ENCODE data around the gene NLRP8. TPM values are rescaled to one million over a fixed set of nuclear protein-coding genes. Genes with fewer than 3 reads are reported as not detected.
"Not testable (repeated sequence)": the region's sequence is repeated elsewhere in the genome, so short reads cannot be mapped to it uniquely, and the experiment has no call there.

NLRP8 gene
- polyA plus RNA-seq (2013, experiment 1 of 2; ENCODE audit: insufficient read length), result not detected
- not detected for polyA plus RNA-seq (2013, experiment 2 of 2; ENCODE audit: insufficient read length)

DNA sequence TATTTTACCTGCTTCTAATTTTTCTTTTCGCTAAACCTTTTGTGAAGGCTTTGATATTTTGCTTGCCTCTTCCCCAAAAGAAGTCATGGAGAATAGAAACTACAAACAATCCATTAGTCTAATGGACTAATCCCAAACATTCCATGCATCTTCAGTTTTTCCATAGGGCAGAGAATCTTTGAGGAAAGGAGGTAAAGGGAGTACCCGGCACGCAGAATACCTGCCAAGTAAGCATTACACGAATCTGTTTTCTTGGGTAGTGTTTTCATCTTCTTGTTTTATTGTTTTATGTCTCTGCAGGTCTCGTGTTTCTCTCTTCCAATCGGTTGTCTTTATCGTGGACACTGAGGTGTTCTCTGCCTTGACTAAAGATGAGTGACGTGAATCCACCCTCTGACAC, at the start of gene NLRP8:
TSS of gene NLRP8 (plus strand) at position 301 of the 400 bp plus-strand sequence.
- no peak for DNase-seq

DNA sequence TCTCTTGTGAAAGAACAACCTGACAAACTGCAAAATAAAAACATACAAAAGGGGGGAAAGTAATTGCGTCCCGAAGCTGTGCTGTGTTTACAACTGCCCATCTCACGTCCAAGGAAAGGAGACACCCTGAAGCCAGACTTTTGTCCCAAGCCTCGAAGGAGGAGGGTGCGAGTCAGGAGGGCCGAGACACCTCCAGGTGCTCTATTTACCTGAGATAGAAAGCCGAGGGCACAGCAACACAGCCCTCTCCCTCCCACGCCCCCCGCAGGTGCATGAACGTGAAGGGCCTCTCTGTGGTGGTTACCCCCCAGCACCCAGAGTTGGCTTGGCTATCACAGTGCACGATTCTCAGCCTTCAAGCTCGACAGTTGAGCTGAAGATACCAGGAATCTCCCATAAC, 48.7 kb upstream of the NLRP8 start:
- DNase-seq, result no peak

DNA sequence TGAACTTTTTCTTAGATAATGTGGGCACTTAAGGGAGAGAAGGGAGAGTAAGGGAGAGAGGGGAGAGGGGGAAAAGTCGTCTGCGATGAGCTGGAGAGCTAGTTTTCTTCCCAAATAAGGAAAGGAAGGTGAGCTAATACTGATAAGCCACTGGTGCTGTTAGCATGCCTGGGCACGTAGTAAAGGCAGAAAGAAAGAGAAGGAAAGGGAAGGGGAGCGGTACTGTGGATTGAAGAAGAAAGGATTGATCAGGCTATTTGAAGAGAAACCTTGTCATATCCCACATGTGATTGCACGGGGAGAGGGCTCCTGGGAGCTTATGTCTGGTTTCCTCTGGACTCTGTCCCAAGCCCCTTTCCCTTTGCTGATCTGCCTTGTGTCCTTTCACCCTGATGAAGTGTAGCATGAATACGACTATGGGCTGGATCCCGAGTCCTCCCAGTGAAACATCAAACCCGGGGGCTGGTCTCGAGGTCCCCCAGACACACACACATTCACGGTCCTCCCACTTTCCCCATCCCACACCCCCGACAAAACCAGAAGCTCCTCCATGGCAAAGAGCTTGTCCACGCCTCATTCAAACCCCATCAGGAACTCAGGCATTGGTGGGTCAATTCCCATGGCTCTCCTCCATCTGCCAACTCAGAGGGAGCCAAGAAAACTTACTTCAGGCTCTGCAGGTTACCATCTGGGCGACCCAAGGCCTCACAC, 46.1 kb upstream of the NLRP8 start:
- no peak for DNase-seq

DNA sequence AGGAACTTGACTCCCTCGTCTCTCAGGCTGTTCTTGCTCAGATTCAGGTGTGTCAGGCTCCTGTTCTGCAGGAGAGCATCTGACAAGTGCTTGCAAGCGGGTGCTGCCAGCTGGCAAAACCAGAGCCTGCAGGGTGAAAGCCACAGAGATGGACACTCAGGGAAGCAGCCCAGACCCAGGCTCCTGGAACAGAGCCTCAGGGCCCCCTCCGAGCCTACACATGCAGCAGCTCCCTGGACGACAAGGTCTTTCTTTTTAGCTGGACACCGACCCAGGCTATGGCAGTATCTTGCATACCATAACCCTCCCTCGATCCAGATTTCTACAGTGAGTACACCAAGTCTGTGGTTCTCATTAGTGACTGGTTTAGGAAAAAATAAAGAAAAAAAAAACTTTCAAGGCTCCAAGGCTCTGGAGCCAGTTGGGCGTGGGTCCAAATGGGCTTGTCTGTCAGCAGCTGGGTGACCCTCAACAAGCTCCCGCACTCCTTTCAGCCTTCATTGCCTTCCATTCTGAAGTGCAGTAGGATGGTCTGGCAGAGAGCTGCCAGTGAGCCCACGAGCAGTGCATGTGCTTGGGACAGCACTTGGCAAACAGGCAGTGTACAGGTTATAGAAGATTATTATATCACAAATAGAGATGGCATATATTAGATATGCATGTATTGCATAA, 45.4 kb upstream of the NLRP8 start:
- no peak for DNase-seq

DNA sequence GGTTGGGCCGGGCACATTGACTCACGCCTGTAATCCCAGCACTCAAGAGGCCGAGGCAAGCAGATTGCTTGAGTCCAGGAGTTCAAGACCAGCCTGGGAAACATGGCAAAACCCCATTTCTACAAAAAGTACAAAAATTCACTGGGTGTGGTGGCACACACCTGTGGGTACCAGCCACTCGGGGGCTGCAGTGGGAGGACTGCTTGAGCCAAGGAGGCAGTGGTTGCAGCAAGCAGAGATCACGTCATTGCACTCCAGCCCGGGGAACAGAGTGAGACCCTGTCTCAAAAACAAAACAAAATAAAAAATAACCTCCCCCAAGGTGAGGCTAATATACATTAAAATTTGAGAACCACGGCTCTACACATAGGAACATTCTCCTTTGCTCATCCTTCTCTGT, 40.3 kb upstream of the NLRP8 start:
- DNase-seq, result no peak

DNA sequence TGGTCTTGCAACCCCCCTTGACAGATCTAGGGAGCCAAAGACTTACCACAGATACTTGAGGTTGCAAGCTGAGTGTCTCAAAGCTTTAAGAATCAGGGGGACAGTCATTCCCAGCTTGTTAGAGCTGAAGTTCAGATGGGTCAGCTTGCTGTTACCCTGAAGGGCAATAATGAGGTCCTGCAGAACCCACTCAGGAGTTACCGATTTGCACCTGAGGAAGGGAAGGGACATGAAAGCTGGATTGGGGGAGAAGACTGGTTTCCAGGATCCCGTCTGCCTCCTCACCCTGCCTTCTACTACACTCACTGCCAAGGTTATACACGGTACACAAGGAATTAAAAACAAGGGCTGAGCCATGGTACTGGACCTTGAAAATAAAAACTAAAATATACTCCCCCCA, 39.9 kb upstream of the NLRP8 start:
- no peak for DNase-seq

DNA sequence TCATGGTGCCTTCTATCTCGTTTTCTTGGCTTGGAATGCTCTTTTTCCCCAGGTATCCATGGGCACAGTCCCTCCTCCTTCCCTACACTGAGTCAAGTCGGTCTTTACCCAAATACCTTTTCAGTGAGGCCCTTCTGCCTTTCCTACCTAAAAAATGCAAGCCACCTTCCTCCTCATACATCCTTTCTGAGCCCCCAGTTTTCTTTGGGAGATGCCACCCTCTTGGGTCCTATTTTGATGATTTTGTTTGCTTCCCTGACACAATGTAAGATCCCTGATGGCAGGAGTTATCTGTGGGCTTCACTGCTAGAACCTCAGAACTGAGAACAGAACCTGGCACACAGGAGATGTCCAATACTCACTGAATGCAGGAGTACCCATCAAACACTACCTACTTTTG, 37.8 kb upstream of the NLRP8 start:
- no peak for DNase-seq

DNA sequence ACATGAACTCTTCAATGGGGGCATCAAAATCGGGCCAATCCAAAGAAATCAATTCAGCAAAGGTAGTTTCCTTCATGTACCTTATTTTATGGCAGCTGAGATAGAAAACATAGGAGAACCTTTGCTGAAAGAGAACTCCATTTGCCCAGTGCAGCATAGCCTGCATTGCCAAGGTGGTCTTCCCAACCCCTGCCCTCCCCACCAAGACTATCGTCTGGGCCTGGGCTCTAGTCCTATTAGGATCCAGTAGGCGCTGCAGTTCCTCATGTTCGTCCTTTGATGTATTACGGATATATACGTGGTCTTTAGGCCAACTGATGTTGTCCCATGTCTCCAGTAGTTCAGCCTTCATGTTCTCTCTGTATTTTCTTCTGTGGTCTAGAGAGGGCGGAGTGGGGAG, 34.7 kb upstream of the NLRP8 start:
- DNase-seq, result no peak

DNA sequence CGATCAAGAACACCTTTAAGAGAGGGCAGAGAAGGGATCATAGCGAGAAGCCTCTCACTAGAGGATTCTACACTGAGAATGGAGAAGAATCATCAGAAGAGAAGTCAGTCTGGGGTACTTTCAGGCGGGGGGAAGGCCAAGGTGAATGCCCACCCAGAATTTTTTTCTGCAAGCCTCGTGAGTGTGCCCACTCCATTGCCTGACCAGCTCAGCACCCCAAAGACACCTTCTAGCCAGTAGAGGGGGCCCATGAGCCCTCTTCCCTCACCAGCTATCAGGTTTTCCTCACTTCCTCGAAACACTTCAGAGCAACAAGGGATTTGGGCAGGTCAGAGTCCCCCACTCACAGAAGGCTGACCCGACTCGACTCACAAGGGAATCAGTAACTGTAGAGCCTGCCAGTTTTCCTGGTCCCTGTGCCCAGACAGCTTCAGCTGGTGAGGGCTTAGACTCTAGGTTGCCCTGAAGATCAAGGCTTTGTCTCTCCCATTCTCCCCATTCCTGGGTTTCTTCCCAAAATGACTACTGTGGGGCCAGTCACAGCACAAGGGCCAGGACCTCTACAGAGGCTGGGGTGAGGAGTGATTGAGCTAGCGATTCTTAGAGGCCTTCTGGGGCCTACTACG, 33.9 kb upstream of the NLRP8 start:
- no peak for DNase-seq

DNA sequence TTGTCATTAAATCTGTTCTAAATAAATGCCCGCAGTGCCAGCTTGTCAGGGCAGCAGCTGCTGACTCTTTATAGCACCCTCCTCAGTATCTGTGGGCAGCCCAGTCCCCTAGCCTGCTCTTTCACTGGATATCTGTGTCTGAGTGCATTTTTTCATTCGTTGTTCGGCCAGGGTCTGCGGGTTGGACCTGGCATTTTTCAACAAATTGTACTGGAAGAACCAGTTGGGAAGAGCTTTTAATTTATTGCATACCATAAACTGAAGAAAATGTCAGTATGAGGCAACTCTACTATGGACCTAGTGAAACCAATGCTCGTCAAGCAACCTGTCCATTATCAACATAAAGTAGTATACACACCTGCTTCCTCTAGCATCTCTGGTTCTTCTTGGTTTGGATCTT, 24.1 kb upstream of the NLRP8 start:
- no peak for DNase-seq

DNA sequence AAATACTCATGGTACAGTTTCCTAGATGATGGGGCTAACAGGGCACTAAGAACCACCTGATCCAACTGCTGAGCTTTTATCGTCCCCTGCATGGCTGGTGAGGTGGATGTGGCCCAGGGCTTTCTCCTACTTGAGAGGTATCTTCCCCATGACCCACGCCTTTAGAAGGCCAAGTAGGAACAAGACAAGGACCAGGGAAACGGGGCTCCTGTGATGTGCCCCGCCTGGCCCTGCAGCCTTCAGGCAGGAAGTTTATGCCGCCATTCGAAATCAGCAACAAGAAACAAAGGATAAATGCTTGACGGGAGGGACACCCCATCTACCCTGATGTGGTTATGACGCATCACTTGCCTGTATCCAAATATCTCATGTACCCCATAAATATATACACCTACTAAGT, 19.6 kb upstream of the NLRP8 start:
- DNase-seq, result no peak

DNA sequence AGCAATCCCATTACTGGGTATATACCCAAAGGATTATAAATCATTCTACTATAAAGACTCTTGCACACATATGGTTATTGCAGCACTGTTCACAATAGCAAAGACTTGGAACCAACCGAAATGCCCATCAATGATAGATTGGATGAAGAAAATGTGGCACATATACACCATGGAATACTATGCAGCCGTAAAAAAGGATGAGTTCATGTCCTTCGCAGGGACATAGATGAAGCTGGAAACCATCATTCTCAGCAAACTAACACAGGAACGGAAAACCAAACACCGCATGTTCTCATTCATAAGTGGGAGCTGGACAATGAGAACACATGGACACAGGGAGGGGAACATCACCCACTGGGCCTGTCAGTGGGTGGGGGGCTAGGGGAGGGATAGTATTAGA, 18.4 kb upstream of the NLRP8 start:
- DNase-seq, result not testable (repeated sequence)

DNA sequence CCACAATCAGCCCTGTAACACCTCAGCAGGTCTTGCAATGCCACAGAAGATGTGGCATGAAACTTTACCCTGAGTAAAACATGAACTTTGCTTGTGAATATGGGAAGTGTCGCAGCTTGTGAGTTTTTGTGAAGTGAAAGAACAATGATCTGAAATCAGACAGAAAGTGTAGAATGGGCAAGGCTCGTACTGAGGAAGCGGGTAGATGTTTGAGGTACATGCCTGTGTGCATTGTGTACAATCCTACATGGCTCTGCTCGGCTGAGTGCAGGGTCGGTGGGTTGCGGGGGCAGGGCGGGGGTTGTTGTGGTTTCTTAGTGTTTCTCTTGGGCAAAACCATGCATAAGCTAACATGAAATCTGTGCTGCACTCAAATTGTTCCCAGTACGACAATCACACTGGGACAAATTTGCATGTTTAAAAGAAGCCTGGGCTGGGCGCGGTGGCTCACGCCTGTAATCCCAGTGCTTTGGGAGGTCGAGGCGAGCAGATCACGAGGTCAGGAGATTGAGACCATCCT, 16.6 kb upstream of the NLRP8 start:
- DNase-seq, result no peak

DNA sequence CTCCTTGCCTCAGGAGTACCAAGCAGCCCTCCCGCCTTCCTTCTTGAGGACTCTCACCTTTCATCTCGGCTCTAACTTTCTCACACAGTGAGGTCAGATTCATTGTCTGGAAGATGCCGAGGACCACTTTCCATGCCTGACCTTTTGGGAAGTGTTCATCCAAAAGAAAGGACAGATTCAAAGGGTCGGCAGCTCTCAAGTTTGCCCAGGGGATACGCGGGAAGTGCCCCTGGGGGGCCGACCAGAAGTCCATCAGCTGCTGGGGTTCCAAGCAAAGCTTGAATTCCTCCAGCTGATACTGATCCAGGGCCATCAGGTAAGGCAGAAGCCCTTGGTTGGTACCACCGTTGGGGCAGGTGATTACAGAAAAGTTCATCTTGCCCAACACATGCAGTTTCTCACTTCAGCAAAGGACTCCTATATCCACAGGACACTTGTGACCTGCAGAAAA, 15.7 kb upstream of the NLRP8 start, which contains the start of gene NLRP13:
TSS of gene NLRP13 (minus strand) at position 401 of the 451 bp plus-strand sequence. CDS start at position 376, 25 bp downstream.
- DNase-seq, result no peak

DNA sequence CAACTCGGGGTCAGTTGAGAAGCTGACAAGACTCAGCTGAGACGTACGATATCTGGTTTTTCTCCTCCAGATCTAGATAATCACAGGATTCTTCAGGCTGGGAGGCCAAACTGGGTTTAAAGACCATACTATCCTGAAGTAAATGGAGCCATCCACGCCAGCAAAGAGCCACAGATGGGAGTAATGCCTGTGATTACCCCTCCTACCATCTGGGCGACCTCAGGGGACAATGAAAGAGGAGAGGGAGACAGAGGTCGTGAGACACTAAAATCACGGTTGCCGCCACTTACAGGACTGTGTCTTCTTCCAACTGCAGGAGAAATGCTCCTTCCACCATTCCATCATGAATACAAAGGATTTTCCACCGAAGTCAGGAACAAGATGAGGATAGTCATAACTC, 12.4 kb upstream of the NLRP8 start:
- DNase-seq, result no peak

DNA sequence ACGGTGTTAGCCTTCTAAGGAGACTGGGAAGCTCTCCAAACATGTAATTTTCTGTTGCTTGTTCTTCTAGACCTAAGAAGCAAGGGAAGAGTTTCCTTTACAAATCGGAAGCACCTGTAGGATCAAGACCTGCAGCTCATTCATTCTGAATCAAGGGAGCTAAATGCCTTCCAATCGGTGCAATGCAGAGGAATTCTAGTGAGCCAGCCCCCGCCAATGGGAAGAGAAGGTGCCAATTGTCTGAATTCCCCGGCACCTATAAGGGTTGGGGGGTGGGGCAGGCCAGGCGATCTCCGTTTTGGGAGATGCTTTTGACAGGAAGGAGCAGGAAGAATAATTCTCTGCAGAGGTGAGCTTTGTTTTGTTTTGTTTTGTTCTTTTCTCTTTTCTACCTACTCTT, 8.4 kb upstream of the NLRP8 start:
- no peak for DNase-seq

DNA sequence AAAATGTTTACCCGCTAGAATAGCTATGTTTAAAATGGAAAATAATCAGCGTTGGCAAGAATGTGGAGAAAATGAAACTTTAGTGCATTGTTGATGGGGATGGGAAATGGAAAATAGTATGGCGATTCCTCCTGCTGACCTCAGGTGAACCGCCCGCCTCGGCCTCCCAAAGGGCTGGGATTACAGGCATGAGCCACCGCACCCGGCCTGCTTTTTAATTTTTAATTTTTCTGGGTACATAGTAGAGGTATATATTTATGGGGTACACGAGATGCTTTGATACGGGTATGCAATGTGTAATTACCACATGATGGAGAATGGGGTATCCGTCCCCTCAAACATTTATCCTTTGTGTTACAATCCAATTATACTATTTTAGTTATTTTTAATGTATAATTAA, 7.3 kb upstream of the NLRP8 start:
- no peak for DNase-seq

DNA sequence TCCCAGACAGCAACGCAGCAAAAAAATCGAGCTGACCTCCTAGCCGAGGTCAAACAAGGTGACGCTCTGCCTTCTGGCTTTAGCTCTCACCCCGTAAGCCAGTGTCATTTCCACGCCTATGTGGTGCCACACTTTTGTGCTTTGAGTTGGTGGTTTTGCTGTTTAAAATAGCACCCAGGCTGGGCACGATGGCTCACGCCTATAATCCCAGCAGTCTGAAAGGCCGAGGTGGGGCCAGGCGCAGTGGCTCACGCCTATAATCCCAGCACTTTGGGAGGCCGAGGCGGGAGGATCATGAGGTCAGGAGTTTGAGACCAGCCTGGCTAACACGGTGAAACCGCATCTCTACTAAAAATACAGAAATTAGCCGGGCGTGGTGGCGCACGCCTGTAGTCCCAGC, 2.9 kb downstream of the NLRP8 start:
- not testable (repeated sequence) for DNase-seq

DNA sequence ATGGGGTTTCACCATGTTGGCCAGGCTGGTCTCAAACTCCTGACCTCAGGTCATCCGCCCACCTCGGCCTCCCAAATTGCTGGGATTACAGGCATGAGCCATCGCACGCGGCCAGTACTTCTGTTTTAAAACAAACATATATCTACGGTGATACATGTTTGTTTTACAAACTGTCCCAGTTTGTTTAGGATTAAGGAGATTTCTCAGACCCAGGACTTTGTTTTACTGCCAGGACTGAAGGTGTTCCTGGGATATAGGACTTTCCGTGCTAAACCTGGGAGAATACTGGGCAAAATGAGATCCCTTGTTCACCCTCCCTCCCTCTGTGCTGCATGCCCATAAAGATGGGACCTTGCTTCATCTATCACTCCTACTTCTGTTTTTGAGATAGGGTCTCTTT, 8.8 kb downstream of the NLRP8 start:
- no peak for DNase-seq

DNA sequence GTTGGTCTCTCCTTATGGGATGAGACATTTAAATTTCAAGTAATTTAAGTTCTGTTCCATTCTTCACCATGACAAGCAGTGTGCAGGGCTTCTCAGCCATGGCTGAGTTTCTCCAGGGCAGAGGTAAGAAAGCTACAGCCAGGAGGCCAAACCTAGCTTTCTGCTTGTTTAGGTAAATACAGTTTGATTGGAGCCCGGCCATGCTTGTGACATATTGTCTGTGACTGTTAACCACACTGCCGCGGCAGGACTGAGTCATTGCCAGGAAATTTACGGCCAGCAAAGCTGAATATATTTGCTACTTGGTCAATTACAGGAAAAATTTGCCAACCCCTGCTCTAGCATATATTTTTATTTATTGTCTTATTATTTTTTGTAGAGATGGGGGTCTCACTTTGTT, 10.7 kb downstream of the NLRP8 start:
- no peak for DNase-seq

DNA sequence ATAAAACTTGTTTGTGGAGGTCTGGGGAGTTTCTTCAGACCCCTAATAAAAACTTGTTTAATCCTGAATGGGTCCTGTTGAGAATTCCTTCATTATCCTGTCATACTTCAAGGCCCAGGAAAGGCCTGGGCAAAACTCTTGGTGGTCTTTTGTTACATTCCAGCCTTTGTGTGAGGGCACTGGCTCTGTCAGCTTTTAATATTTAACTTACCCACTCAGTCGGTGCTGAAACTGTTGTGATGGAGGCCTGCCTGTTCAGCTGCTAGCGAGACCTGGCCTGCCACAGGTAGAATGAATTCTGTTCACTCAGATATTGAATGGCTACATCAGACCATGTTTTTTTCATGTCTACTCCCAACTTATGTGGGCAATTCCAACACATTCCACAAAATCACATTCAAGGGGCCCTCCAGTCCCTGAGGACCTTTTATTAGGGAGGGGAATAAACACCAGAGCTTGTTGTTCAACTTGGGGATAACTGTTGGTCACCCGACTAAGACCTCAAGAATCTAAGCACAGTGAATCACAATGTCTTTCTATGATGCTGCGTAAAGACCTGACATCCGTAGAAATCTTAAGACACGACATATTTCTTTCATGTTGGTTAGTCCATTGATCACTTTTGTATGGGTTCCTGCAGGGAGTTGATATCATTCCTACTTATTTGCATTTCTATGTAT, 12.5 kb downstream of the NLRP8 start:
- DNase-seq, result no peak

DNA sequence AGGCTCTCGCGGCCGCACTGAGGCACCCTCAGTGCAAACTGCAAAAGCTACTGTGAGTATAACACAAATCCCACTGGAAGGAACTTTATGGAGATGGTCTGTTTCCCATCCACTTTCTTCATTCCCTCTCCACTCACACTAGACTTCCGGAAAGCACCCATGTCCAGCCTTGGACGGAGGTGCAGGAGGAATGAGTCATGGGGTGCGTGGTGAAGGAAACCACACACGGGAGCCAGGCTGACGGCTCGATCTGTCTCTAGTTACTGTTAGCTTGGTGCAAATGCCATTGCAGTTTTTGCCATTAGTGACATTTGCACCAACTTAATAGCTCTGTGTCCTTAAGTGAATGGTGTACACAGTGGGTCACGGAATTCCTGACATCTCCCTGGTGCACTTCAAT, 14.6 kb downstream of the NLRP8 start:
- no peak for DNase-seq

DNA sequence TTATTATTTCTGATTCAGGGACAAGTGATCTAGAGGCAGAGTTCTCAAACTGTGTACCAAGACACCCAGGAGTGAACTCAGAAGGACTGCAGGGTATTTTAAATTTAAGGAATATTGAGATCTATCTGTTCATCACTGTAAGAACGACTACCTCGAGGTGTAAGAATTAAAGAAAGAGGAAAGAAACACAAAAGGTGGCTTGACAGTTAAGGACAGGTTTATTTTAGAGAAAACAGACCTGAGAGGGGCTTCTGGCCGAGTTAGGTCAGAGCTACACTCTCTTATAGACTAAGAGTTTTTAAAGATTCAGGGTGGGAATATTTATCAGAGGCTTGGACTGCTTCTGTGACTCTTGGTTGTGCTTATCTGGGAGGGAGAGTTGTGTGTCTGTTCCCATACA, 26.4 kb downstream of the NLRP8 start:
- no peak for DNase-seq

All from fibroblast of skin of back (primary cell).